HuH-7.5 (cell line): ENCODE results near the gene PF4V1.

Source experiments
- DNase-seq: peaks from one replicate; pipeline ENCODE4 v3.0.0; 2011; ENCODE audit warnings: low spot score

Gene PF4V1

GRCh38 chr4:73853246-73853704 is at the start of gene PF4V1:
TSS of gene PF4V1 (plus strand) at chr4:73853296. CDS start at chr4:73853363, 67 bp downstream.
- no peak for DNase-seq

DNA sequence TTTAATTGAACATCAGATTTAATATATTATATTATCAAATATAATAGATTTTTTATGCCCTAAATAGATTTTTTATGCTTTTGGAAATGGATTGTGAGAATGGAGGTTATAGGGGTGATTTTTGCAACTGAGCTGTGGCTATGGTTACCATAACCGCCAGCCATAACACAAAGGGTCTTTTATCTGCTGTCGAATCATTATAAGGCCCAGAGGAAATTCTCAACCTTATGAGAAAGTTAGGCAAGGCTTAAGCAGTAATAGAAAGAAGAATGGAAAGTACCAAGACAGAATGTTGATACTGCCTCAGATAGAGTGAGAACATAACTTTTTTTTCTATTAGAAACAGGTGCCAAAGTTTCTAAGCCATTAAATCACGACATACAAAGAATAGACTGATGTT is 42.9 kb upstream of the PF4V1 start:
- DNase-seq = no peak

DNA sequence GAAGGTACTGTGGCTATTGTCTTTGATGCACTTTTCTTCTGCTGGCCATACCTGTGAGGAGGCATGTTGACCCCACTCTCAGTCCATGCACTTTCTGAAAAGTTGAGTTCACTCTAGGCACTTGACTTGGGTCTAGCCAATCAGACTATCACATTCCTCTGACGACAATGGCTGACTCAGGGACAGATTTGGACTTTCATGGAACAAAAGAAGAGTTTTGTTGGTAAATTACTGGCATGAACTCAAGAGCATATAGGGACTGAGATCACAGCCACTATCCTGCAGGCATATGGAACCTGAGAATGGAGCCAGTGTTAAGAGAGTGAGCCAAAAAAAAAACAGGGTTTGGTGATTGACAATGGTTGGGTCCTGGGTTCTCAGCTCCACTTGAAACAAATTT is 41.3 kb upstream of the PF4V1 start:
- no peak for DNase-seq

DNA sequence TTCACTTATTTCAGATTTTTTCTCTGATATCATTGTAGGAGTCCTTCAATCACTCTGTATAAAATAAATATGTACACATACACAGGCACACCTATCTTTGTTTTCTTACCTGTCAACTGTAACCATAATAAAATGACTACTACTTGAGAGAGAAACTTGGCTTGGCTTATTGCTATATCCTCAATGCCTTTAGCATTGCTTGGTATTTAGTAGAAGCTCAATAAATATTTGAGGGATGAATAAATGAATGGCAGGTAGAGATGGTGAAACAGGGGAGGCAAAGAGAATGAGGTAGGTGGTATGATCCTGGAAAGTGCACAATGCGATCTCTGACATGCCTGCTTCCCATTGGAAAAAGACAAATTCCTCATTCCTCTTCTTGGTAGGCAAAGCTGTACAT is 38.4 kb upstream of the PF4V1 start:
- no peak for DNase-seq

DNA sequence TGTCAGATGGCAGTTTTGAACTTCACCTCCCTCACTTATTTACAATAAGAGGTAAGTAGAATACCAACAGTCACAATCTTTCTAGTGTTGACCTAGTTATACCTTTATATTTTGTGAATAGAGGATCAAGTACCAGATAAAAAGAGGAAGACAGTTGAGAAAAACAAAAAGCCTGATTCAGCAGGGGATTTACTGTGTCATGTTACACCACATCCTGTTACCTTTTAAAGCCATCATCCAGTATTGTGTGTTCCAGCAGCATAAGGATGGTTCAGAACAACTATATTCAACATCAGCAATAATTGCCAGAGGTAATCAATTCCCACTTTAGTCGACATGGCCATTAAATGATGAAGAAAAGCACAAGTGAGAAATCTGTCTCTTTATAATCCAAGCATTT is 38.0 kb upstream of the PF4V1 start:
- no peak for DNase-seq

- no peak for DNase-seq
Observed at GRCh38 chr4:73816814-73817213, 36.3 kb upstream of the PF4V1 start.

GRCh38 chr4:73817341-73817740 is 35.8 kb upstream of the PF4V1 start:
- DNase-seq = no peak

GRCh38 chr4:73821325-73821724 is 31.8 kb upstream of the PF4V1 start:
- DNase-seq = no peak

DNA sequence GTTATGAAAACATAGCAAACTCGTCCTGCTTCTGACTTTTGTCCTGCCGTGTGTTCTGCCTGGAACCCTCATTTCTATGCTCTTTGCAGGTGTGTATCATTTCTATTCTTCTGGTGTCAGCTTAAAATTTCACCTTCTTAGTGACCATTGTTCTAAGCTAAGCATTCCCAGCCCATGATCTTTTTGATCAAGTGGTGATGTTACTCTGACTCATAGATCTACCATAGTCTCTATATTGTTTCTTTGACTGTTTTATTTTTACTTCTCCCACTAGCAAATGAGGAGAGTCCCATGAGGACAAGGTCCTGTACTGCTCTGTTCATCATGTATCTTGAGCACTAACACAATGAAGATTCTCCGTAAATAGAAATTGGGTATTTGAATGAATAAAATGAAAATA is 30.7 kb upstream of the PF4V1 start:
- DNase-seq = no peak

DNA sequence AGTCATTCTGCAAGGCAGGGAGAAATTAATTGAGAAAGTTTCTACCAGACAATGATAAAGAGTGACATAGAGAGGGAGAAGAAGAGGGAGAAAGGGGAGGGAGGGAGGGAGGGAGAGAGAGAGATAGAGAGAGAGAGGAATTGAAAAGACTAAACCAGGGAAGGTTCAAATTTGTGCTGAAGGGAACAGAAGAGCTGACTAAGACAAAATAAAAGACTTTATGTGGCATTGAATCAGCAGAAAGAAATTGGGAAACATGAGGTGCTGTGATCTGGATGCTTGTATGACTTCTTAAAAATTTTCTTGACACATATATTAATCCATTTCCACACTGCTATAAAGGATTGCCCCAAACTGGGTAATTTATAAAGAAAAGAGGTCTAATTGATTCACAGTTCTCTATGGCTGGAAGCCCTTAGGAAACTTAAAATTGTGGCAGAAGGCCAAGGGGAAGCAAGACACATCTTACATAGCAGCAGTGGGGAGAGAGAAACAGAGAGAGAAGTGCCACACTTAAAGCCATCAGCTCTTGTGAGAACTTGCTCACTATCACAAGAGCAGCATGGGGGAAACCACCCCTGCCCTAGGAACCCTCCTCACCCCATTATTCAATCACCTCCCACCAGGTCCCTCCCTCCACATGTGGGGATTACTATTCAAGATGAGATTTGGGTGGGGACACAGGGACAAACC is 30.1 kb upstream of the PF4V1 start:
- DNase-seq = no peak

DNA sequence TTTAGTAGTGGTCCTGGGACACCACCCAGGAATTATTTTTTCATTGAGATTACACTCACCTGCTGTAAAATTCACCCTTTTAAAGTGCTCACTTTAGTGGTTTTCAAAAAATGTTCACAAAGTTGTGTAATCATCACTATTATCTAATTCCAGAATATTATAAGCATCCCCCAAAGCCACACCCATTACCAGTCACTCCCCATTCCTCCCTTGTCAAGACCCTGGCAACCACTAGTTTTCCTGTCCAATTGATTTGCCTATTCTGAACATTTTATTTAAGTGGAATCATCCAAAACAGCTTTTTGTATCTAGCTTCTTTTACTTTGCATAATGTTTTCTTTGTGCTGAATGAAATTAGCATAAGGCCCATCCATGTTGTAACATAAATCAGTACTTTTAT is 29.3 kb upstream of the PF4V1 start:
- no peak for DNase-seq

DNA sequence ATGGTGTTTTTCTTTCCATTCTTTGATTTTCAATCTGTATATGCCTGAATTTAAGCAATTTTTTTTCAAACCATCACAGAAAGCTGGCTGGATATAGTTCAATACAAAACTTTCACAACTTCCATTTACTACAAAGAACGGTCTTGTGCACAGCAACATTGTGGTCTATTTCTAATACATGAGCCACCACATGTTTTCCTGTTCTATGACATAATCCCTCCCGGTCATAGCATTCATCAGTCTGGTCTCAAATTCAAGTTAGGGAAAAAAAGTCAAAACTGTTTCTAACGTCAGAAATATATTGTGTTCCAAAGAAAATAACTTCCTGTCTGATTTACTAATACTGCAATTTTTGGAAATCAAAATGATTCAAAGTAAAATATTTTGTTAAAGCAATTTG is 24.1 kb upstream of the PF4V1 start:
- DNase-seq = no peak

- no peak for DNase-seq
Observed at GRCh38 chr4:73831569-73831968, 21.5 kb upstream of the PF4V1 start.

- no peak for DNase-seq
Observed at GRCh38 chr4:73832651-73833237, 20.4 kb upstream of the PF4V1 start.

- DNase-seq = no peak
Observed at GRCh38 chr4:73836373-73837279, 16.5 kb upstream of the PF4V1 start, which contains the start of gene CXCL6. TSS of gene CXCL6 (plus strand) at chr4:73836678. CDS start at chr4:73836751, 73 bp downstream.

- no peak for DNase-seq
Observed at GRCh38 chr4:73839071-73839470, 14.0 kb upstream of the PF4V1 start.

GRCh38 chr4:73839715-73840114 is 13.4 kb upstream of the PF4V1 start:
- no peak for DNase-seq

DNA sequence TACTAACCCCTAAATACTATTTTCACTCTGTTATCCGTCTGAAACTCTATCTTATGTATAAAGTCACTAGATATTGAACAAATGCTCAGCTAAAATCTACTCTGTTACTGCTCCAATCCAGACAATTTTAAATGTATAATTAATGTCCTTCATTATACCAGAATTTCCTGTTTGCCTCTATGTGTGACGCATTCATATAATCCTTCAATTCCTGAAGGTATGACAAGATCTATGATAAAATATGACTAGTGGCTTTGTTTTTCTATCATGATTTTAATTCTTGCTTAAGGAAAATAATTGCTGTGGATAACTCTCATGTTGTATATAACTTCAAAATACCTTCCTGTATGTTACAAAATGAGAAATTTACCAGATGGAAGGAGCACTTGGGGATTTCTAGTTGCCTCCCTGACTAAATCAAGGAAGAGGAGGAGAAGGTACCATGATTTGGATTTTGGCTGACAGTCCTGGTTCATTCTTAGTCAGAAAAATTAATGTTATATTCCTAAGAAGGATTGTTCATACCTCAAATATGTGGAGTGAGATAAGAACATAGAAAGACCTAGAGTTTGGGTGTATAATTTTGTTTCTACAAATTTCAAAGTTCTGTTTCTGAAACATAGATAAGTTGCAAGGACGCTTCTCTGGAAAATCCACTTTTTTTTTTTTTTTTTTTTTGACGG is 11.7 kb upstream of the PF4V1 start:
- no peak for DNase-seq

DNA sequence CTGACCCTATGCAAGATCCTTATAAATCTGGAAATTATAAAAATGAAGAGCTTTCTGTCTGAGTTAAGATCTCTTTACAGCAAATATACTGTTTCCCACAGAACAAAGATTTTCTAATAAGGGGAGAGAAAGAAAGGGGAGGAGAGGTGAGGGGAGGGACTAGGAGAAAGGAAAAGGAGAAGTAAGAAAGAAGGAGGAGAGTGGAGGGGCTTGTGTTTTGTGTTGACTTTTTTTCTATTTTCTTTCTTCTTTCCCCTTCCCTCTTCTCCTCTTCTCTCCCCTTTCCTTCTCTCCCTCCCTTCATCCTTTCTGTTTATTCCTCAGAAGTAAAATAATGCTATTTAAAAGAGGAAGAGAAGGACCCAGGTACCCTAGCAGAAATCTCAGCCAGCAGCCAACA is 10.4 kb upstream of the PF4V1 start:
- no peak for DNase-seq

GRCh38 chr4:73843369-73843768 is 9.7 kb upstream of the PF4V1 start:
- DNase-seq = no peak

DNA sequence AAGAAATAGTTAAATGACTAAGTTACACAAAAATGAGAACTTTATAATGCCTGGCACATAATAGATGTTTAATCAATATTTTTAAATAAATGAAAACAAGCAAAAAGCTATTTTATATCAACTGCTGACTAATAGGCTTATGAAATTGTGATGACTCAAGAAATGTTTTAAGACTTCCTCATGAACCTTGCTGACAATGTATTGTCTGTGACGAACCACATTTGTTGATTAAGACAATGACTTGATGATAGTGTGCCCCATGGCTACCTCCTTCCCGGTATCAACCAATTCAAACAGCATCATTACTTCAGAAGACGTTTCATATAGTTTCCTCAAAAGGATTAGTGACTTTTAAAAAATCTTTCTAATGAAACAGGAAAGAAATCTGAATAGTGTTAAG is 8.8 kb upstream of the PF4V1 start:
- no peak for DNase-seq

DNA sequence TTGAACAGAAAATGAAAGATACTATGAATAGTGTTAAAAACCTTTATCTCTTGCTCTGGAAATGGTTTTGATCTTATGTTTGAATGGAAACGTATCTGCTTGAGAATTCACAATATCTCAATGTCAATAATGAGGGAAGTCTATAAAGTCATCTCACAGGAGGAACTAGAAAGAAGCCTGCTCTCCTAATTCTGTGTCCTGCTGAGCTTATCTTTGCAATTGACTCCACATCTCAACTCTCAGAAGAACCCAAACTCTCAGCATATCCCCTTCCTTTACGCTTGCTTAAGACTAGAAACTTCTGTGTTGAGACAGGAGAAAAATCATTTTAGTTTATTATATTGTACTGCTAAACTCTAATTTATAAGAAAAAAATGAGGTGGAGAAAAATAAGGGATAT is 8.3 kb upstream of the PF4V1 start:
- DNase-seq = no peak
